HG02840 (cell line): ENCODE results near the gene NOS1AP.

Experiments used
- ATAC-seq: cut with Tn5 transposase; IDR thresholded peaks from one replicate; pipeline ENCODE4 v1.9.1; 2021; ENCODE audit warnings: mild to moderate bottlenecking, moderate library complexity, moderate number of reproducible peaks; ENCODE audit not compliant: unreplicated experiment, low FRiP score

Gene NOS1AP

GRCh38 chr1:162388083-162388594, 318.6 kb downstream of the NOS1AP start:
- ATAC-seq, result no peak

DNA sequence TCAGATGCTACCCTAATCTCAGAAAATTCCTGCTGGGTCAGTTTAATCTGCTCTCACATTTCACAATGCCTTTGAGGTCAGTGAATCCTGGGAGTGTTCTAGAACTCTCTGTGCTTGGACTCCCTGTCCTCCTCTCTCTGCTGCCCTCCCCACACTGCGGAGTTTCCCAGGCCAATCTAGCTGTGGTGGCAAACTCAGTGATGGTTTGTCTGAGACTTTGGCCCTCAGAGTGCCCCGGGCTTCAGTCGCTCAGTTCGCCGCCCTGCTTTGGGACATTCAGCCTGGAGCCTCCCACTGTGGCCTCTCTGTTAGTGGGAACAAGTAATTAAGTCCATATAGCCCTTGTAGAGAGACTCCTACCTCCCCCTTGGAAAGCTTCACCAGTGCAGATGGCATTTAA, 319.1 kb downstream of the NOS1AP start:
- ATAC-seq, result no peak

- ATAC-seq, result no peak
These were observed 319.7 kb downstream of the NOS1AP start for GRCh38 chr1:162389021-162389818.

DNA sequence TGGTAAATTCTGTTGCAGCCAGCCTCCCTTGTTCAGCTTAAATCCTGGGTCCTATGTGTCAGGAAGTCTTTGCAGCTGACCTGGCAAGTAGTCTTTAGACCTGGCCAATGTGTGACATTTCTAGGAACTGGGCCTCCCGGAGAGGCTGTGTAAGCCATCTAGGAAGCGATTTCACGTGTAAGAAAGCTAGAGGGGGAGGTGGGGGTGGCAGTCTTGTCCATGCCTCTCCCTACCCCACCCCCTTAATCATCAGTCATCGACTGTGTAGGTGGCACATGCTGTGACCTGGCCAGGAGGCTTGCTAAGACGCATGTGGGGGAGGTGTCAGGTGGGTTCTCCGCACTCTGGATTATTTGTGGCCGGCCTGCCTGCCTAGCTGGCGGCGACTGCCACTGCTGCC, 320.5 kb downstream of the NOS1AP start:
- ATAC-seq, result no peak

DNA sequence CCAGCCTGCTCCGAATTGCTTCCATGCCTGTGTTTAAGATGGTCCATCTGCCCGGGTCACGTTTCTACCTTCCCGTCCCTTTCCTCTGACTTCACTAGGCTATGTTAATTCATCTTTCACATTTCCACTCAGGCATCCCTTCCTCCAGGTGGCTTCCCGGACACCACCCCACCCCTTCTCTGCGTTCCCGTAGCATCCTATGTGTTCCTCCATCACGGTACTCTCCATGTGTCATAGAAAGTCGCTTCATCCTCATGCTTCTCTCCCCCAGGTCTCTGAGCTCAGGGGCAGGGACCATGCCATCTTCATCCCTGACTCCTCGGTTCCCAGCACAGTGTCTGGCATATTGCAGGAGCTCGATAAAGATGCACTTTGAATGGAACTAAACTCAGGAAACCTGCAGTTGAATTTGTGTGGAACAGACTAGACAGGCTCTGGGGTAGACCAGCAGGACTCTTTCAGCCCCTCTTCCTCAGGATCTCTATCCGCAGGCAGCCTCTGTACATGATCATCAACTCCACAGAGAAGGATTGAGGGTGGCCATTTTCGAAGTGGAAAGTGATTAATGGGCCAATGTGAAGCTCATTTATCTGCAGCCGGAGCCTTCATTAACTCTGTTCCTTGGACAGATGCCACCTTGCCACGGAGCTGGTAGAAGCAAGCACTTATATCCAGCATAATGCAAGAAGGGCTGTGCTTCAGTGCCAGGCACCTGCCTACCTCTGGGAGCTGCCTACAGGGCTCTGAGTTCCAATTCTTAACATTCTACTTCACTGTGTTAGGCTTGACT, 321.1 kb downstream of the NOS1AP start:
- ATAC-seq, result no peak

DNA sequence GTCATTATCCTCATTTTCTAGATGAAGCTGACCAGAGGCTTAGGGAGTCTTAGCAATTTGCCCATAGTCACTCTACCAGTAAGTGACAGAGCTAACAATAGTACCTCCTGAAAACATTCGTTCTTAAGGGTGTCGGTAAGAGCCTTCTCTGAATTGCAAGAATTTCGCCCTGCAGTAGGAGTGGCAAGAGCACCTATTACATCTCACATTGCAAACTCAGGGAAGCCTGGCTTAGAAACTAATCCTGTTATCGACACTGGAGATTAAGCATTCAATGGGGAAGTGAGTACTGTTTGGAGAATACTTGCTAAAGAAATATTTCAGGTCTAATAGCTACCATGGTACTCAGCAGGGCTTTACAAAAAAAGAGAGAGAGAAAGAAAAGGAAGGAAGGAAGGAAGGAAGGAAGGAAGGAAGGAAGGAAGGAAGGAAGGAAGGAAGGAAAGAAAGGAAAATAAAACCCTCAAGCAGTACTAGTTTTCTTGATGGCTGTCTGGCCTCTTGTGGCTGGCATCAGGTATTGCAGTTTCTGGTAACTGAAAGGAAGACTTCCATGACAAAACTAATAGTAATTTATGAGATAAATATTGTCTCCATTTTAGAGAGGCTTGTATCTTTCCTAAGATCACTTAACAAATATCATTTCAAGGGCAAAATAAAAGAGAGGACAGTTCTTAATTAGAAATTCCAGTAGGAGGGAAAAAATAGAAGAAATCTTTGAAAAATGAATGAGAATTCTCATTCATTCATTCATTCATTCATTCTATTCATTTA, 322.5 kb downstream of the NOS1AP start:
- ATAC-seq, result no peak

DNA sequence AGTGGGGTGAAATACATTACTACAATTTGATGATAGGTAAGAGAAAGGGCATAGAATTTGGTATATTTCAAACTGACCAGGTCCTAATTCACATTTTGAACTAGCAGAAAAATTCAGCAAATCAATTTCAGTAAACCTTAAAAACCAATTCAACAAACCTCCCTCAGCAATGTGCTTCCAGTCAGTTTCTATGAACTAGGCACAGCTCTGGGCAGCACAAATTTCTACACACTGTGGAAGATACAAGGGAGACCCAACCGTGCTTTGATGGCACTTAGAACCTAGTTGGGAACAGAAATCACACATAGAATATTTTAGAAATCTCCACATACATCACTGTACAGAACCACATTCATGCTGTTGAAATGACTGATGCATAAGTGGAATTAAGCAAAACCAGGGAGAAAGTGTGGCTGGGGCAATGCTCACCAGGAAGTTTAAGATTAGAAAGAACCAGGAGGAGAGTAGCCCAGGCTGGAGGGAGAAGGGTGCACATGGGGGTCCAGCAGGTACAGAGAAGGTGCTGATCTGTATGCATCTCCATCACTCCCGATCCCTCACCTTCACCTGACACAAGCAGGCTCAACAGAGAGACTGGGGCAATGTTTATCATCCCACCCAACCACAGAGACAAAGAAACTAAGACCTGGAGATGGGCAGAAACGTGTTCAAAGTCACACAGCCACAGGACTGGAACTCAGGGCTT, 326.9 kb downstream of the NOS1AP start:
- ATAC-seq, result no peak

- no peak for ATAC-seq
These were observed 327.6 kb downstream of the NOS1AP start for GRCh38 chr1:162397039-162397448.

DNA sequence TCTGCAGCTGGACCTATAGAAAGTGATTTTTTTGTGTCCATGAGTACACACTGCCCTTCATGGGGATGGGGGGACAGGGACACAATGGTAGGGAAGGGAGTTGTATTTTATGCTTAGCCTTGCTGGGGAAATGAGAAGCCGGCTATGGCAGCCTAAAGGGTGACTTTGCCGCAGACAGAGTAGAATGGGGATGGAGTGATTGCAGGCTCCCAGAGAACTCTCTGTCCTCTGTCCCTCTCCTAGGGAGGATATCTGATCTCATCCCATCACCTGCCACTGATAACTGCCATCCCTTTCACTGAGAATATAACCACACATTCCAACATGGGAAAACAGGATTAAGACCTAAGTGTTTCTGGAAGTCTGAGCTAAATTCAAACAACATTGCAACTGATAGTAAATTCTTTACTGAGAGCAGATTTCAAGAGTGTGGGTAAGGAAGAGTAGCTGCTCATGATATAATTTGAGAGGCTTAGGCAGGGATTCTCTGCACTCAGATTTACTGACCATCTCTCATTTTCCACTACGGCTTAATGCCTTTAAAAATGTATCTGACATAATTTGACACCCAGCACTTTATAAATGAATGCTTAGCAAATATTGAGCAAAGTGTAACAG, 328.6 kb downstream of the NOS1AP start:
- no peak for ATAC-seq

DNA sequence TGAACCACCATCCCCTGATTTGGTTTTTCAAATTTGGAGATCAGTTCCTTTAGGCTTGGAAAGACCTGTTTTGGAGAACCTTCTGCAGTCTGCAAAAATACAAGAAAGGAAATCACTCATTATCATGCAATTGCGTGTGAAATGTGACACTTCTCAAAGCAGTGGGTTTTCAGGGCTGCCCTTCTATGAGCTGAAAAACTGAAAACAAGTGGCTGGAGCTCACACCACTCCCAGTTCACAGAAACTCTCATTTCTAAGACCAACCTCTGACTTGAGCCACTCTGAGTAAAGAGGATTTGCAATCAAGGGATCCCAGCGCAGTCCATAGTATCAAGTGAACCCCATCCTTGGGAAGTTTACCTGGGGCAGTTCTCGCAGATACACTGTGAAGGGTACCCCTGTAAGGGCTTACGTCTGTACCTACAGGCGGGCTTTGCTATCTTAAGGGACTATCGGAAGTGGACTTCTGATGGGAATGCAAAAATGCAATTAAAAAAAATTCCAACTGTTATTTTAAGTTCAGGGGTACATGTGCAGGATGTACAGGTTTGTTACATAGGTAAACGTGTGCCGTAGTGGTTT, 329.6 kb downstream of the NOS1AP start:
- ATAC-seq, result no peak

DNA sequence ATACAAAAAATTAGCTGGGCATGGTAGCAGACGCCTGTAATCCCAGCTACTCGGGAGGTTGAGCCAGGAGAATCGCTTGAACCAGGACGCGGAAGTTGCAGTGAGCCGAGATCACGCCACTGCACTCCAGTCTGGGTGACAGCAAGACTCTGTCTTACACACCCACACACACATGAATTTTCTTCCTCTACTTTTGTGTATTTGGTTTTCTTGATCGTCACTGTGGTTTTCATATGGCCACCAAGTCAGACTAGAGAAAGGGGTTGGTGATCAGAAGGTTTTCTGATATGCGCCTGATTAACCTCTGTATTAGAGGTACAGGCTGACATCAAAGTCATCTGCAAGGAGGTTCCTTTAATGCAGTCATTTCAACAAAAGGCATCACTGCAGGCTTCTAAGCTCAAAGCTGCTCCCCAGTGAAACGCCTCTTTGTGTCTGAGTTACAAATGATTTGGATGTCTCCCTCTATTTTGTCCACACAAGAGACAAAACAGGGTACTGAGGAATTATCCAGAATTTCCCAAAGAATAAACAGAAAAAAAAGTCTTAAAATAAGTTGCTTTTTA, 331.4 kb downstream of the NOS1AP start:
- no peak for ATAC-seq

- no peak for ATAC-seq
These were observed 335.2 kb downstream of the NOS1AP start for GRCh38 chr1:162404550-162405160.

DNA sequence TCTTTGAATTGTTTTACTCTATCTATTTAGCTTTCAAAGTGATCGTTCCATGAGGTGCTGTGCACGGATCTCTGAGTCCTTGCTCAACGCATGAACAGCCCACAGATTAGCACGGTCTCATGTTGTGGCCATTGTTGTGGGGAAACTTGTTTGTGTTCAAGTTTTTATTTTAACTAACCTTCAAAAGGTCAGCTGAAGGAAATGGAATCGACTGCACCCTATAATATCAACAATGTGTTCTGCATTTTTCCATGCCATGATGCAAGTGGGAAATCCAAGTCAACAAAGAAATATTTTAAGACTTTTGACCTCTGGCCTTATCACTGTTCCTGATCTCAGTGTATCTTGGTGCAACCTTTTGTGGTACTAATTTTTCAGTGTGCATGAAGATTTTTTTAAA, 336.3 kb downstream of the NOS1AP start:
- no peak for ATAC-seq

- no peak for ATAC-seq
These were observed 337.3 kb downstream of the NOS1AP start for GRCh38 chr1:162406811-162407210.

DNA sequence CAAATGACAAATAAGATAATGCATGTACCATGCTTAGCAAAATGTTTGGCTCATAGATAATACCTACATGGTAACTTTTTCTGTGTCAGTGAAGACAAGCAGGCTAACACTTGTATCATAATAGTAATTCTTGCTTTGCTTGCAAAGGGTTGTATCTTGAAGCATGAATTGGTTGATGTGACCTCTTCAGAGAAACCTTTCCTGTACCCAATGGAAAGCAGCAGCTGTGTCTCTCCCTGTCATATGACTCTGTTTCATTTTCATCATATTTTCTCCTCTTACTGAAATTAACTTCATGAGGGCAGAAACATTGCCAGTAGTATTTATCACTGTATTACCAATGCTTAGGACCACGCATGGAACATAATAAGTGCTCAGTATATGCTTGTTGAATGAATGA, 338.0 kb downstream of the NOS1AP start:
- no peak for ATAC-seq

DNA sequence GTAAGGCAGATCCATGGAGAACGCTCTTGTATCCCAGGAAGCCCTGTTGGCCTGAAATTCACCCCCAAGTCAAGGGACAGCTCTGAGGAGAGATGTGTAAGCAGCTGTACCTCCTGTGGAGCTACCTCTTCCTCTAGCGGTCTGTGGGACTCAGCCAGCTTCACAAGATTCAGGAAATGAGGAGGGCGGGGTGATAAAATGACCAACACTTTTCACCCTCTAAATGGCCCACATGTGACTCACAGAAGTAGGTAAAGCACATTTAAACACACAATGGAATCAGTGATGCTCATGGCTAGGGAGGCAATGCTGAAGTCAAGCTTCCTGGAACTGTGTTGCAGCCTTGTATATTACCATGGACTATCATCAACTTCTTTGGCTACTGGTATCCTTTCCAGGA, 342.5 kb downstream of the NOS1AP start, which contains the start of gene SH2D1B:
SH2D1B (minus strand) TSS at position 135 of the 400 bp plus-strand sequence; CDS start at position 15, 120 bp downstream.
- no peak for ATAC-seq

DNA sequence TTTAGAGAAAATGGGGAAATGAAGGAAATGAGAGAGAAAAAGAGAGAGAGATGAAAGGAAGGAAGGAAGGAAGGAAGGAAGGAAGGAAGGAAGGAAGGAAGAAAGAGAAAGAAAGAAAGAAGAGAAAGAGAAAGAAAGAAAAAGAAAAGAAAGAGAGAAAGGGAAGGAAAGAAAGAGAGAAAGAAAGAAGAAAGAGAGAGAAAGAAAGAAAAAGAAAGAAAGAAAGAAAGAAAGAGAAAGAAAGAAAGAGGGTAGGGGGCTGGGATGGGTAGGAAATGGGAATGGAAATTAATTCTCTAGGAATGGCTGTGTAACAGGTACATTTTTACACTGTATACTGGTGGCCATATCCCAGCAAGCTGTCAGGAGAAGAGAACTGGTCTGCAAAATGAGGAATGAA, 346.7 kb downstream of the NOS1AP start:
- ATAC-seq, result no peak

- no peak for ATAC-seq
These were observed 347.4 kb downstream of the NOS1AP start for GRCh38 chr1:162416909-162417308.

- no peak for ATAC-seq
These were observed 348.2 kb downstream of the NOS1AP start for GRCh38 chr1:162417650-162418049.
